Kidney (tissue), 14 donors: Measurements from ENCODE around the gene CLEC16A. TPM values are rescaled to one million over a fixed set of nuclear protein-coding genes. Genes with fewer than 3 reads are reported as not detected.

Source experiments
- DNase-seq, 5 donors: peaks; one replicate each; pipeline ENCODE4 v3.0.0-alpha.2; 2013 to 2020
- FAIRE-seq: peaks from 2 replicates; lab custom pipeline; 2012; peaks lifted over from hg19 to GRCh38; lab: Jason Lieb, UNC
- H3K27ac ChIP-seq, 2 donors: one replicate each; pipeline ENCODE4 v1.7.0; 2013; ENCODE audit warnings: low read depth in 2 of 2, low read length in 2 of 2, inconsistent platforms in 1 of 2
- H3K27me3 ChIP-seq: one replicate; pipeline ENCODE4 v1.7.1; 2013; ENCODE audit warnings: low read length, inconsistent platforms; ENCODE audit not compliant: control insufficient read depth, insufficient read depth
- H3K36me3 ChIP-seq, 3 donors: one replicate each; pipeline versions ENCODE4 v1.7.0 to v1.7.1; 2013; ENCODE audit warnings: low read length in 3 of 3, control low read depth in 1 of 3, inconsistent platforms in 1 of 3; ENCODE audit not compliant: insufficient read depth in 3 of 3, control insufficient read depth in 2 of 3
- H3K4me1 ChIP-seq, 3 donors: one replicate each; pipeline versions ENCODE4 v1.7.0 to v1.7.1; 2013; ENCODE audit warnings: low read length in 3 of 3, inconsistent platforms in 1 of 3, low read depth in 1 of 3; ENCODE audit not compliant: control insufficient read depth in 2 of 3, insufficient read depth in 2 of 3
- H3K4me3 ChIP-seq, 3 donors: one replicate each; pipeline versions ENCODE4 v1.7.0 to v1.8.1; 2013; ENCODE audit warnings: low read length in 3 of 3, control low read depth in 1 of 3, inconsistent platforms in 1 of 3
- H3K9ac ChIP-seq, 3 donors: one replicate each; pipeline versions ENCODE4 v1.7.0 to v1.7.1; 2013; ENCODE audit warnings: low read length in 3 of 3, control low read depth in 1 of 3, inconsistent platforms in 1 of 3
- H3K9me3 ChIP-seq, 3 donors: one replicate each; pipeline versions ENCODE4 v1.7.0 to v1.7.1; 2013; ENCODE audit warnings: low read length in 3 of 3, control low read depth in 1 of 3, inconsistent platforms in 1 of 3; ENCODE audit not compliant: control insufficient read depth in 2 of 3, insufficient read depth in 1 of 3
- CTCF ChIP-seq: IDR thresholded peaks from 3 replicates; pipeline ENCODE4 v1.5.1; 2012; ENCODE audit warnings: mild to moderate bottlenecking, moderate library complexity, borderline replicate concordance; ENCODE audit not compliant: insufficient read depth; ENCODE audit errors: extremely low read depth
- intact Hi-C: fragments of 100-400 bp; cut with DNase I; formaldehyde crosslinking; loops from one replicate; pipeline ENCODE4 v1.11.1; 2022
- polyA plus RNA-seq: library from polyadenylated mRNA; stranded (reverse); fragments of 350-450 nt; fragmentation: Illumina TruSeq; extraction: RNeasy Lipid Tissue Mini Kit (QIAGEN cat#74804); gene quantifications from one replicate; pipeline ENCODE4 v1.2.3, GENCODE V29; 2014; ENCODE audit warnings: low read depth, low replicate concordance; ENCODE audit not compliant: insufficient read depth
- total RNA-seq: library from RNA; stranded (reverse); fragmentation: NEBNext Ultra II Directional; extraction: Animal tissue kit (Norgen Biotek cat#: 25700); gene quantifications from one replicate; pipeline ENCODE4 v1.2.1, GENCODE V29; 2021
- donor health status: control.
- donor health status: control.
- donor health status: control.
- donor health status: control.
- donor health status: control.
- donor health status: DM: yes; HTN: yes; CAD: no.
- donor health status: Normal renal cell carcinoma (clear cell type).

Gene CLEC16A
- total and polyA plus RNA-seq, 2 donors from 2014 or later: 10.8 to 51.9 TPM

GRCh38 chr16:11121914-11122692 is 177.7 kb downstream of the CLEC16A start:
- FAIRE-seq (no peak), DNase-seq (no peak)
- intact Hi-C loops: no loop called here
- Histone ChIP-seq H3K36me3 (peaks cover 2 to 16% (median 12%) of the 10 kb centered on the region in 3 donors), H3K9ac (no peak overlapping the region), H3K27ac (no peak overlapping the region), H3K4me3 (no peak overlapping the region), H3K9me3 (no peaks in the 10 kb centered on the region), H3K4me1 (no peaks in the 10 kb centered on the region), H3K27me3 (no peaks in the 10 kb centered on the region)
- no peak for TF ChIP-seq CTCF

GRCh38 chr16:11123666-11124065 is 179.3 kb downstream of the CLEC16A start:
- intact Hi-C loops: no loop called here
- H3K27me3 ChIP-seq: no peaks in the 10 kb centered on the region
- no peak for FAIRE-seq

GRCh38 chr16:11125936-11126335 is 181.6 kb downstream of the CLEC16A start:
- H3K27ac ChIP-seq: no peak overlapping the region
- intact Hi-C loops: no loop called here
- no peak for FAIRE-seq
- DNase-seq: no peak
- H3K4me3 ChIP-seq: no peak overlapping the region
- no peaks in the 10 kb centered on the region for H3K9me3 ChIP-seq
- H3K36me3 ChIP-seq: peaks cover 2 to 16% (median 12%) of the 10 kb centered on the region in 3 donors
- TF ChIP-seq CTCF: no peak
- H3K9ac ChIP-seq: no peak overlapping the region
- no peaks in the 10 kb centered on the region for H3K27me3 ChIP-seq
- H3K4me1 ChIP-seq: peaks cover 4 to 26% (median 15%) of the 10 kb centered on the region in 3 donors

More at GRCh38 chr16:11123666-11124065, 179.3 kb downstream of the CLEC16A start:
- Histone ChIP-seq H3K9ac (no peak overlapping the region), H3K4me1 (peaks cover 2 to 12% (median 6%) of the 10 kb centered on the region in 3 donors), H3K4me3 (no peak overlapping the region), H3K9me3 (no peaks in the 10 kb centered on the region), H3K36me3 (peaks cover 2 to 16% (median 12%) of the 10 kb centered on the region in 3 donors), H3K27ac (no peak overlapping the region)
- no peak for DNase-seq
- TF ChIP-seq CTCF: no peak
